GM12864 (cell line): Measurements from ENCODE around the gene KLHL8.

ENCODE experiments used
- DNase-seq: peaks from one replicate; pipeline ENCODE4 v3.0.0-alpha.2; 2011; ENCODE audit warnings: low read depth
- H3K4me3 ChIP-seq: 2 replicates; pipeline ENCODE4 v1.5.1; 2011; ENCODE audit warnings: mild to moderate bottlenecking, low read depth, low read length, control low read depth
- TF ChIP-seq, protein P1 (sequence below): IDR thresholded peaks from 2 replicates; pipeline ENCODE4 v1.5.1; 2011; ENCODE audit warnings: low read depth, mild to moderate bottlenecking, moderate library complexity, low read length, control low read depth, inconsistent platforms; ENCODE audit errors: missing control alignments

KLHL8 gene

DNA sequence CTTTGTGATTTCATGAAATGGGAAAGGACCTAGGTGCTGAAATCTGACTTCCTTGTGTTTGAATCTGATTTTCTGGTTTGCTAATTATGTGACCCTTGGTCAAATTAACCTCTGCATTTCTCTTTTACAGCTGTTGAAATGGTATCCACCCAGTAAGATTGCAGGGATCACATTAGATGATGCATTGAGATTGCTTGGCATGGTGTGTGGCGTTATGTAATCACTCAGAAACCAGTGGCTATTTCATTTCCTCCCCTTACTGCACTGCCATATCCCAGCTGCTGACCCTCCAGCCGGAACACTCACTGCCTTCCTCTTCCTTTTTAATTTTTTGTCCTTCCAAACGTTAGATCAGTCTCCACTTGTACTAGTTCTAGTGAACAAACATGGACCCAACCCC lies 79.0 kb downstream of the KLHL8 start:
- no peak for DNase-seq
- H3K4me3 ChIP-seq, result no peak overlapping the region
- TF ChIP-seq, protein P1, sequence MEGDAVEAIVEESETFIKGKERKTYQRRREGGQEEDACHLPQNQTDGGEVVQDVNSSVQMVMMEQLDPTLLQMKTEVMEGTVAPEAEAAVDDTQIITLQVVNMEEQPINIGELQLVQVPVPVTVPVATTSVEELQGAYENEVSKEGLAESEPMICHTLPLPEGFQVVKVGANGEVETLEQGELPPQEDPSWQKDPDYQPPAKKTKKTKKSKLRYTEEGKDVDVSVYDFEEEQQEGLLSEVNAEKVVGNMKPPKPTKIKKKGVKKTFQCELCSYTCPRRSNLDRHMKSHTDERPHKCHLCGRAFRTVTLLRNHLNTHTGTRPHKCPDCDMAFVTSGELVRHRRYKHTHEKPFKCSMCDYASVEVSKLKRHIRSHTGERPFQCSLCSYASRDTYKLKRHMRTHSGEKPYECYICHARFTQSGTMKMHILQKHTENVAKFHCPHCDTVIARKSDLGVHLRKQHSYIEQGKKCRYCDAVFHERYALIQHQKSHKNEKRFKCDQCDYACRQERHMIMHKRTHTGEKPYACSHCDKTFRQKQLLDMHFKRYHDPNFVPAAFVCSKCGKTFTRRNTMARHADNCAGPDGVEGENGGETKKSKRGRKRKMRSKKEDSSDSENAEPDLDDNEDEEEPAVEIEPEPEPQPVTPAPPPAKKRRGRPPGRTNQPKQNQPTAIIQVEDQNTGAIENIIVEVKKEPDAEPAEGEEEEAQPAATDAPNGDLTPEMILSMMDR, result no peak

DNA sequence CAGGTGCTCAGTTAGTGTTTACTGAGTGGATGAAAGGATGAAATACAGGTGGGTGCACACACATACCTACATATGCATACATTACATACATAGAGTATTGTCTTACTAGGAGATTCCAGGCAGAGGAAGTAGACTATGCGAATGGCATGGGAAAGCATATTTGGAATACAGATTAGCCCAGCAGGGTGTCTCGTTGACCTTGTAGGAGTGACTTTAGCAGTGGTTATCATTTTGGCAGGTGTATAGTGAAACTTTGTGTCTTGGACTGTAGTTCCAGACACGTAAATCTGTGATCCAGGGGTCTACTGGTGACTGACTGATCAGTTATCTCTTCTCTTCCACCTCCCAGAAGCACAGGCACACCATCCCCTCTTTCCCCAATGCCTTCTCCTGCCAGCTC lies 86.3 kb downstream of the KLHL8 start:
- DNase-seq, result no peak
- no peak overlapping the region for H3K4me3 ChIP-seq
- TF ChIP-seq, protein P1, result no peak

DNA sequence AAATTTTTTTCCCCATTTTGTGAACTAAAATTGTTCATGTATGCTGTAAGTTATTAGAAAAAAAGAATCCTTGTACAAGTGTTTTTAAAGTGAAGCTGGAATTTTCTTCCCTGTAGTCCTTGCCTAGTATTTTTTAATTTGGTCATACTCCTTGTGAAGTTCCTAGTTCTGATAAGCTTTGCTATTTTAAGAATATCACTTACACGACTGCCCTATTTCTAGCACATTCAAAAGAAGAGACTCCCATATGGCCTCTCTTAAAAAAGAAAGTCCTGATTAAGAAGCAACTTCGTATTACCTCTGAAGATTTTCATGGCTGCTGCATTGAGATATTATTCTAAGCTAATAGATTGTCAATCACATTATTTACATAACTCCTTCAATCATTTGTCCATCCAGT lies 87.2 kb downstream of the KLHL8 start:
- DNase-seq, result no peak
- H3K4me3 ChIP-seq, result no peak overlapping the region
- TF ChIP-seq, protein P1, result no peak

DNA sequence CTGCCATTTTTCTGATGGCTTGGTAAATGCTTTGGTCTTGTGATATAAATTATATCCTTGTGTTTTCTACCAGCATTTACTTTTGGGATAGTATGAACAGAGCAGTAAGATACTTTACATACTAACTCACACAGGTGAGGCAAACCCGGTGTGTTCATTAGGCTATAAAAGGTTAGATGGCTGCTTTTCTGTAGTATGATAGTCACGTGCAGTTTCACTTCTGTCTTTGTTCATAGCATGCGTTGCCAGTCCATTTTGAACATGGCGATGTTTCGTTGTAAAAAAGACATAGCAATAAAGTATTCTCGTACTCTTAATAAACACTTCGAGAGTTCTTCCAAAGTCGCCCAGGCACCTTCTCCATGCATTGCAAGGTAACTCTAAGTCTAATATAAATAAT lies 88.4 kb downstream of the KLHL8 start:
- TF ChIP-seq, protein P1, result no peak
- no peak for DNase-seq
- H3K4me3 ChIP-seq, result no peak overlapping the region

DNA sequence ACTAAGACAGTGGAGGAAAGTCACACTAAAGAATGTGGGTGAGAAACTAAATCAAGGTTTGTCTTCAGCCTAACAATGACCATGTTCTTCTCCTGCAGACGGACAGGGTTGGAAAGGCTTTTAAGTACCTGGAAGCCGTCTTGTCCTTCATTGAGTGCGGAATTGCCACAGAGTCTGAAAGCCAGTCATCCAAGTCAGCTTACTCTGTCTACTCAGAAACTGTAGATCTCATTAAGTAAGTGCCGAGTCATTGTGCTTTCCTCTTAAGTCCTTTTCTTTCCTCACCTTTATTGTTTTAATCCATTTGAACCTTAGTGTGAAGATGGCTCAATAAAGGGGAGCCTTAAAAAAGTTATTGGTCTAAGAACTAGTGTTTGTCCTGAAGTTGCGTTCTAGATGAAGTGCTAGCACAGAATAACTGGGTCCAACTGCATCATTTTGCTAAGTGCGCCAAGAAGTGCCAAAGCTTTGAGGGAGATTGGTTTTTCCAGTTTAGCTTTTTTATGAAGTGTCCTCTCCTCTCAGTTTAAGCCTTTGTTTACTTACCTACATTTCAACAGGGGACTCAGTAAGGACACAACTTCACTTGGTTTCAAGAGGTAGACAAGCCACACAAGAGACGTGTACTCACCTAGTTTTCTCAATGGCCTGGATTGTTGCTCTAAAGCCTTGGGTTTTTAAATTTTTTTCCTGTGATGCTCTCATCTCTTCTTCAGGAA lies 89.3 kb downstream of the KLHL8 start:
- no peak overlapping the region for H3K4me3 ChIP-seq
- DNase-seq, result no peak
- TF ChIP-seq, protein P1, result no peak

DNA sequence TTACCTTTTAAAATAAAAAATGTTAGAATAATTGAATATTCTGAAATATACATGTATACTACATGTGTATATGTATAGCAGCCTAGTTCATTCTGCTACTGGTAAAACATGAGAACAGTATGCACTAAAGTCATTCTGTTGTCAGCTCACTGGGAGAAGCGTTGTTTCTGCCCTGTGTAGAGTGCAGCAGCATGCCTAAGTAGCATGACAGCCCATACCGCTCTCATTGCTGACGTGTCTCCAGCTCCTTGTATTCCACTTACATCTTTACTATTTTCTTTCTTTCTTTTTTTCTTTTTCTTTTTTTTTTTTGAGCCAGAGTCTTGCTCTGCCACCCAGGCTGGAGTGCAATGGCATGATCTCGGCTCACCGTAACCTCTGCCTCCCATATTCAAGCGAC lies 90.7 kb downstream of the KLHL8 start:
- no peak overlapping the region for H3K4me3 ChIP-seq
- no peak for DNase-seq
- TF ChIP-seq, protein P1, result no peak
